Neural cell (in vitro differentiated cells): ENCODE results near the gene TRIM24. TPM values are rescaled to one million over a fixed set of nuclear protein-coding genes. Genes with fewer than 3 reads are reported as not detected.

Experiments
- H2AFZ ChIP-seq: fragments of 200-600, 300-800 bp; sonication (generic), shearing (Covaris generic); 2 replicates; pipeline ENCODE4 v1.6.0; 2014; ENCODE audit warnings: low read depth, mild to moderate bottlenecking, antibody characterized with exemption, low read length, moderate library complexity
- H3F3A ChIP-seq: fragments of 200-600 bp; shearing (Covaris generic); 2 replicates; pipeline ENCODE4 v1.6.1; 2016; ENCODE audit warnings: mild to moderate bottlenecking, moderate library complexity, mixed read lengths, antibody characterized with exemption, low read length; ENCODE audit not compliant: insufficient read depth, poor library complexity, severe bottlenecking
- H3K27ac ChIP-seq: fragments of 200-600, 300-800 bp; sonication (generic), shearing (Covaris generic); 2 replicates; pipeline ENCODE4 v1.5.1; 2014; ENCODE audit warnings: mild to moderate bottlenecking, low read length, moderate library complexity
- H3K27me3 ChIP-seq: fragments of 300-800, 200-600 bp; sonication (generic), shearing (Covaris generic); 2 replicates; pipeline ENCODE4 v1.6.0; 2014; ENCODE audit warnings: mild to moderate bottlenecking, low read depth, low read length, moderate library complexity; ENCODE audit not compliant: insufficient read depth
- H3K36me3 ChIP-seq: fragments of 300-800, 200-600 bp; sonication (generic), shearing (Covaris generic); 2 replicates; pipeline ENCODE4 v1.5.1; 2014; ENCODE audit warnings: mild to moderate bottlenecking, antibody characterized with exemption, low read length, moderate library complexity; ENCODE audit not compliant: insufficient read depth
- H3K4me2 ChIP-seq: fragments of 300-800, 200-600 bp; sonication (generic), shearing (Covaris generic); 2 replicates; pipeline ENCODE4 v1.6.0; 2014; ENCODE audit warnings: mild to moderate bottlenecking, low read length
- H3K4me3 ChIP-seq: fragments of 300-800, 200-600 bp; sonication (generic), shearing (Covaris generic); 2 replicates; pipeline ENCODE4 v1.5.1; 2014; ENCODE audit warnings: mild to moderate bottlenecking, low read length, moderate library complexity
- H3K79me2 ChIP-seq: fragments of 200-600 bp; shearing (Covaris generic); replicated peaks from 2 replicates; pipeline ENCODE4 v1.6.0; 2014; ENCODE audit warnings: mild to moderate bottlenecking, low read length, moderate library complexity; ENCODE audit not compliant: insufficient read depth
- H3K9ac ChIP-seq: fragments of 300-800, 200-600 bp; sonication (generic), shearing (Covaris generic); 2 replicates; pipeline ENCODE4 v1.6.1; 2016; ENCODE audit warnings: mild to moderate bottlenecking, low read length, mixed read lengths
- H3K9me2 ChIP-seq: fragments of 200-600 bp; shearing (Covaris generic); 2 replicates; pipeline ENCODE4 v1.6.1; 2016; ENCODE audit warnings: mild to moderate bottlenecking, low read length, mixed read lengths; ENCODE audit not compliant: insufficient read depth
- H3K9me3 ChIP-seq: fragments of 200-600, 300-800 bp; sonication (generic), shearing (Covaris generic); 2 replicates; pipeline ENCODE4 v1.6.1; 2016; ENCODE audit warnings: mild to moderate bottlenecking, mixed run types, low read length, moderate library complexity, mixed read lengths
- H4K20me1 ChIP-seq: fragments of 200-600 bp; shearing (Covaris generic); 2 replicates; pipeline ENCODE4 v1.6.1; 2016; ENCODE audit warnings: mild to moderate bottlenecking, mixed run types; ENCODE audit not compliant: insufficient read depth
- CTCF ChIP-seq: fragments of 450-650 bp; IDR thresholded peaks from 2 replicates; pipeline ENCODE4 v1.5.1; 2014; ENCODE audit warnings: antibody characterized with exemption, mild to moderate bottlenecking, moderate library complexity; ENCODE audit not compliant: poor library complexity, severe bottlenecking
- EP300 ChIP-seq: fragments of 450-650 bp; conservative IDR thresholded peaks from 2 replicates; pipeline ENCODE4 v1.6.1; 2014; ENCODE audit warnings: antibody characterized with exemption, mild to moderate bottlenecking, moderate library complexity; ENCODE audit not compliant: poor library complexity, severe bottlenecking
- EZH2 ChIP-seq: fragments of 200-600, 300-800 bp; shearing (Covaris generic), sonication (generic); IDR thresholded peaks from 2 replicates; pipeline ENCODE4 v1.6.1; 2014; ENCODE audit warnings: antibody characterized with exemption, low read length, borderline replicate concordance, mild to moderate bottlenecking; ENCODE audit not compliant: insufficient read depth, poor library complexity, severe bottlenecking
- MXI1 ChIP-seq: fragments of 450-650 bp; conservative IDR thresholded peaks from 2 replicates; pipeline ENCODE4 v1.6.1; 2014; ENCODE audit warnings: antibody characterized with exemption, mild to moderate bottlenecking; ENCODE audit not compliant: poor library complexity, severe bottlenecking
- POLR2AphosphoS5 ChIP-seq: IDR thresholded peaks from 2 replicates; pipeline ENCODE4 v1.6.1; 2012
- RAD21 ChIP-seq: fragments of 450-650 bp; conservative IDR thresholded peaks from 2 replicates; pipeline ENCODE4 v1.6.1; 2014; ENCODE audit warnings: antibody characterized with exemption, mild to moderate bottlenecking, moderate library complexity
- REST ChIP-seq: IDR thresholded peaks from 2 replicates; pipeline ENCODE4 v1.6.1; 2012; ENCODE audit warnings: borderline replicate concordance
- SMC3 ChIP-seq: fragments of 450-650 bp; conservative IDR thresholded peaks from 2 replicates; pipeline ENCODE4 v1.6.1; 2014; ENCODE audit warnings: antibody characterized with exemption, mild to moderate bottlenecking, moderate library complexity; ENCODE audit not compliant: poor library complexity
- TAF1 ChIP-seq: IDR thresholded peaks from 2 replicates; pipeline ENCODE4 v1.6.1; 2012; ENCODE audit warnings: low read depth
- polyA plus RNA-seq: library from polyadenylated mRNA; depleted of rRNA; stranded (reverse); fragments of >200 nt; gene quantifications from 2 replicates; pipeline ENCODE4 v1.2.3, GENCODE V29; 2014

Gene TRIM24
- polyA plus RNA-seq, 1 donor from 2014 or later: 47.1 TPM

GRCh38 chr7:138478499-138478908 lies 18.4 kb downstream of the TRIM24 start:
- Histone ChIP-seq H3F3A (peaks cover 4% of the 10 kb centered on the region), H2AFZ (no peak overlapping the region), H3K9me3 (no peaks in the 10 kb centered on the region), H3K4me2 (no peak overlapping the region), H3K79me2 (peaks cover 93% of the 10 kb centered on the region), H3K27me3 (no peaks in the 10 kb centered on the region), H3K9me2 (no peaks in the 10 kb centered on the region), H3K4me3 (no peak overlapping the region), H3K36me3 (no peaks in the 10 kb centered on the region), H4K20me1 (peaks cover 10% of the 10 kb centered on the region), H3K9ac (no peak overlapping the region), H3K27ac (no peak overlapping the region)
- no peak for TF ChIP-seq RAD21
- TF ChIP-seq REST: no peak
- TF ChIP-seq MXI1: no peak
- TF ChIP-seq EZH2: no peak
- TF ChIP-seq EP300: no peak
- TF ChIP-seq TAF1: no peak
- no peak for TF ChIP-seq SMC3
- no peak for TF ChIP-seq POLR2AphosphoS5
- TF ChIP-seq CTCF: no peak

- no peak overlapping the region for H3K27ac ChIP-seq
- TF ChIP-seq REST (no peak), EZH2 (no peak), MXI1 (no peak), POLR2AphosphoS5 (no peak), RAD21 (no peak), EP300 (no peak), CTCF (no peak), SMC3 (no peak)
- no peaks in the 10 kb centered on the region for H3F3A ChIP-seq
- H3K4me2 ChIP-seq: no peak overlapping the region
- no peak overlapping the region for H3K4me3 ChIP-seq
- H2AFZ ChIP-seq: no peak overlapping the region
- no peaks in the 10 kb centered on the region for H3K36me3 ChIP-seq
- H4K20me1 ChIP-seq: peaks cover 10% of the 10 kb centered on the region
- no peak overlapping the region for H3K9ac ChIP-seq
- no peaks in the 10 kb centered on the region for H3K9me2 ChIP-seq
- no peaks in the 10 kb centered on the region for H3K9me3 ChIP-seq
- no peaks in the 10 kb centered on the region for H3K27me3 ChIP-seq
- H3K79me2 ChIP-seq: peaks cover 95% of the 10 kb centered on the region
These were observed 20.5 kb downstream of the TRIM24 start for GRCh38 chr7:138480527-138480926.
